Effector CD8-positive, alpha-beta T cell (primary cell): ENCODE measurements around the gene PPP1R1B.
A peak's percentile ranks its signal among the peaks of the same experiment; 100 is the strongest.

Source experiments
- DNase-seq: peaks from one replicate; lab custom pipeline; 2025; lab: John Stamatoyannopoulos, UW

PPP1R1B gene

GRCh38 chr17:39632153-39632941 is 5.6 kb downstream of the PPP1R1B start:
- DNase-seq, result no peak

- DNase-seq, result no peak
These were observed 6.9 kb downstream of the PPP1R1B start for GRCh38 chr17:39633570-39634183.

- no peak for DNase-seq
These were observed 7.7 kb downstream of the PPP1R1B start for GRCh38 chr17:39634384-39634871.

GRCh38 chr17:39635614-39636176 is 8.9 kb downstream of the PPP1R1B start:
- no peak for DNase-seq

GRCh38 chr17:39636587-39636926 is 9.8 kb downstream of the PPP1R1B start:
- no peak for DNase-seq

- DNase-seq, result peak; percentile 77
These were observed 10.4 kb downstream of the PPP1R1B start, which contains the start of gene STARD3 for GRCh38 chr17:39636927-39637736. Gene STARD3 (plus strand): TSS chr17:39637144. CDS start chr17:39653532, 16,388 bp downstream.

- no peak for DNase-seq
These were observed 11.6 kb downstream of the PPP1R1B start for GRCh38 chr17:39638317-39638716.

- no peak for DNase-seq
These were observed 12.3 kb downstream of the PPP1R1B start for GRCh38 chr17:39639043-39639442.

GRCh38 chr17:39639566-39640458 is 13.1 kb downstream of the PPP1R1B start:
- no peak for DNase-seq

GRCh38 chr17:39640591-39641031 is 13.9 kb downstream of the PPP1R1B start:
- DNase-seq, result no peak

GRCh38 chr17:39641097-39641496 is 14.3 kb downstream of the PPP1R1B start:
- no peak for DNase-seq

GRCh38 chr17:39641883-39642282 is 15.1 kb downstream of the PPP1R1B start:
- DNase-seq, result no peak

- no peak for DNase-seq
These were observed 15.7 kb downstream of the PPP1R1B start for GRCh38 chr17:39642291-39643074.

- DNase-seq, result no peak
These were observed 16.5 kb downstream of the PPP1R1B start for GRCh38 chr17:39643271-39643670.

- no peak for DNase-seq
These were observed 20.5 kb downstream of the PPP1R1B start for GRCh38 chr17:39647256-39647655.

GRCh38 chr17:39648616-39649366 is 22.0 kb downstream of the PPP1R1B start:
- DNase-seq, result no peak

- DNase-seq, result no peak
These were observed 23.4 kb downstream of the PPP1R1B start for GRCh38 chr17:39650121-39650579.

- DNase-seq, result no peak
These were observed 25.3 kb downstream of the PPP1R1B start for GRCh38 chr17:39651923-39652586.
